HepG2 (cell line): ENCODE measurements around the gene SEMA4C. TPM values are rescaled to one million over a fixed set of nuclear protein-coding genes. Genes with fewer than 3 reads are reported as not detected.

Experiments used
- MEIS2 ChIP-seq: sonication (generic); formaldehyde crosslinking; IDR thresholded peaks from 2 replicates; pipeline ENCODE4 v1.9.0; 2021; ENCODE audit warnings: mild to moderate bottlenecking, missing genetic modification reagents
- NRL ChIP-seq: sonication (generic); formaldehyde crosslinking; IDR thresholded peaks from 2 replicates; pipeline ENCODE4 v1.5.0; 2020; ENCODE audit warnings: missing genetic modification reagents, mild to moderate bottlenecking, moderate library complexity, borderline replicate concordance
- PAWR ChIP-seq: sonication (generic); formaldehyde crosslinking; IDR thresholded peaks from 2 replicates; pipeline ENCODE4 v1.4.0; 2020; ENCODE audit warnings: missing genetic modification reagents, mild to moderate bottlenecking, borderline replicate concordance
- PHF5A ChIP-seq: IDR thresholded peaks from one replicate; pipeline ENCODE4 v1.6.1; 2018; ENCODE audit warnings: low read depth, missing genetic modification reagents; ENCODE audit not compliant: unreplicated experiment
- RCOR2 ChIP-seq: IDR thresholded peaks from 2 replicates; pipeline ENCODE4 v1.6.1; 2016; ENCODE audit warnings: missing biosample characterization, missing genetic modification reagents
- SALL1 ChIP-seq: sonication (generic); formaldehyde crosslinking; IDR thresholded peaks from 2 replicates; pipeline ENCODE4 v1.8.0; 2022; ENCODE audit warnings: mild to moderate bottlenecking, missing genetic modification reagents
- SOX13 ChIP-seq, 3 experiments: fragments of 450-650 bp in 1 of 3; sonication (generic) in 1 of 3; formaldehyde crosslinking in 1 of 3; IDR thresholded peaks in 2 of 3; conservative IDR thresholded peaks in 1 of 3; 2 replicates each; pipeline versions ENCODE4 v1.5.0 to v1.6.1; 2016 to 2020; ENCODE audit warnings: antibody characterized with exemption in 1 of 3, mild to moderate bottlenecking in 1 of 3, missing compliant biosample characterization in 1 of 3, missing genetic modification reagents in 1 of 3, moderate library complexity in 1 of 3
- TAF1 ChIP-seq: sonication (generic); formaldehyde crosslinking; IDR thresholded peaks from 2 replicates; pipeline ENCODE4 v1.4.0; 2020; ENCODE audit warnings: missing genetic modification reagents
- U2AF1 ChIP-seq: fragments of 200-400 bp; formaldehyde crosslinking; optimal IDR thresholded peaks from 2 replicates; pipeline ENCODE3; 2017; ENCODE audit warnings: mild to moderate bottlenecking, low read depth, low read length
- ZNF24 ChIP-seq: fragments of 450-650 bp; IDR thresholded peaks from 2 replicates; pipeline ENCODE4 v1.6.1; 2017; ENCODE audit warnings: antibody characterized with exemption, mild to moderate bottlenecking
- ZNF34 ChIP-seq: sonication (generic); formaldehyde crosslinking; IDR thresholded peaks from 2 replicates; pipeline ENCODE4 v1.4.0; 2020; ENCODE audit warnings: mild to moderate bottlenecking, missing genetic modification reagents, borderline replicate concordance
- ZNF546 ChIP-seq: sonication (generic); formaldehyde crosslinking; conservative IDR thresholded peaks from 2 replicates; pipeline ENCODE4 v1.8.1; 2023; ENCODE audit warnings: mild to moderate bottlenecking, missing genetic modification reagents
- ZNF577 ChIP-seq: sonication (generic); formaldehyde crosslinking; IDR thresholded peaks from 2 replicates; pipeline ENCODE4 v1.4.0; 2020; ENCODE audit warnings: mild to moderate bottlenecking, low read depth, missing genetic modification reagents, borderline replicate concordance
- ZNF720 ChIP-seq: sonication (generic); formaldehyde crosslinking; IDR thresholded peaks from 2 replicates; pipeline ENCODE4 v1.4.0; 2020; ENCODE audit warnings: missing genetic modification reagents
- ZSCAN20 ChIP-seq: sonication (generic); formaldehyde crosslinking; IDR thresholded peaks from 2 replicates; pipeline ENCODE4 v1.4.0; 2020; ENCODE audit warnings: missing genetic modification reagents, mild to moderate bottlenecking, borderline replicate concordance
- ZSCAN22 ChIP-seq: sonication (generic); formaldehyde crosslinking; IDR thresholded peaks from 2 replicates; pipeline ENCODE4 v1.4.0; 2020; ENCODE audit warnings: mild to moderate bottlenecking, missing genetic modification reagents
- polyA plus RNA-seq, 8 experiments: library from polyadenylated mRNA; depleted of rRNA in 3 of 8; stranded (reverse) in 7 of 8; unstranded in 1 of 8; fragments of >200 nt; fragmentation: Illumina TruSeq in 4 of 8; extraction: Trizol in 4 of 8; gene quantifications; 2 replicates each; pipeline versions ENCODE4 v1.2.1 to v1.2.3, GENCODE V29; 2011 to 2016; ENCODE audit warnings: low read depth in 4 of 8, missing spikeins in 1 of 8, mixed read lengths in 1 of 8; ENCODE audit not compliant: insufficient read depth in 1 of 8
- total RNA-seq, 5 experiments: library from RNA; depleted of rRNA; stranded (reverse); fragments of >200 nt; fragmentation: Illumina TruSeq; extraction: Trizol; gene quantifications; 2 replicates each; pipeline ENCODE4 v1.2.3, GENCODE V29; 2016; ENCODE audit warnings: low read depth in 1 of 5
- TF ChIP-seq, protein P1 (sequence below): sonication (generic); formaldehyde crosslinking; IDR thresholded peaks from 2 replicates; pipeline ENCODE4 v1.4.0; 2020; ENCODE audit warnings: missing genetic modification reagents
- TF ChIP-seq, protein P2 (sequence below): sonication (generic); formaldehyde crosslinking; IDR thresholded peaks from 2 replicates; pipeline ENCODE4 v1.4.0; 2020; ENCODE audit warnings: missing genetic modification reagents
- TF ChIP-seq, protein P3 (sequence below): sonication (generic); formaldehyde crosslinking; IDR thresholded peaks from 2 replicates; pipeline ENCODE4 v1.5.1; 2020; ENCODE audit warnings: missing genetic modification reagents, mild to moderate bottlenecking, borderline replicate concordance
- TF ChIP-seq, protein P4 (sequence below): sonication (generic); formaldehyde crosslinking; IDR thresholded peaks from 2 replicates; pipeline ENCODE4 v1.4.0; 2020; ENCODE audit warnings: mild to moderate bottlenecking, missing genetic modification reagents

Gene SEMA4C
- total and polyA plus RNA-seq, 2 of the 13 experiments (the other 11 are each of a cell fraction or from before 2014, with no cell fraction given), result 25.9 to 46.6 TPM

DNA sequence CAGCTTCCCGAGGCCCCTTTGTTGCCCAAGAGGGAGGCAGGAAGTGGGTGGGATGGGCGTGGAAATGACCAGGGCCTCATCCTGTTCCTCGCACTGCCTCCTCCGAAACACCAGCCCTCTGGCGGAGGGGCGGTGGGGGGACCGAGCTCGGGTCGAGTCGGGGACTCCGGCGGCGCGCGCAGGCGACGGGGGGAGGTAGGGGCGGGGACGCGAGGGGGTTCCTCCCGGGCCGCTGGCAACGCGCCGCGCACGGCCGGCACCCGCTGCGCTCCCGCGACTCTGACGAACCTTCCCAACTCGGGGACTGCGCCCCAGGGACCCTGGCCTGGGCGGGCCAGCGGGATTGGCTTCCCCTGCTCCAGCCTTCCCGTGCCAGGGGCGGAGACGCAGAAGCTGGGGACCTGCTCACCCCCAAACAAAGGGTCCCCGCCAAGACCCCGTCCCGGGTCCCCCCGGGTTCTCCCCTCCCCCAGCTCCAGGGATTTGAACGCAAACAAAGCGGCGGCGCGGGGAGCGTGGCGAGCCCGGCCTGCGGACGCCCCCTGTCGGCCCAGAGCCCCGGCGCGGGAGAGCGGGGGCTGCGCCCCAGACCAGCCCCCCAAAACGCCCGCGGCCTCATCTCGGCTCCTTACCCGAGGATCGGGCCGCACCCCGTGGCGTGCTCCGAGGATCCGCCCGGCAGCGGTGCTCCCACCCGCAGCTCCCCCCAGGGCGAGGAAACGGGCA, 1.2 kb downstream of the SEMA4C start (continued):
- TF ChIP-seq RCOR2 (CRISPR knock-in tag) (0 out of 2 replicates have a peak, but pooled peaks have one; percentile 43), U2AF1 (no peak), SOX13 (IDR thresholded peaks at IDR 0.05) (peak; percentile 24; the same call in 1 of the 2 replicates), SOX13 (CRISPR knock-in tag; conservative IDR thresholded peaks at IDR 0.05 in 1 of 2, IDR thresholded peaks at IDR 0.05 in 1 of 2) (peak; percentile 41 to 68; a peak in 2 of 4 replicates), ZNF34 (CRISPR knock-in tag) (peak; percentile 96), PAWR (peak; percentile 81; the same call in 1 of the 2 replicates), ZNF720 (0 out of 2 replicates have a peak, but pooled peaks have one; percentile 13), ZNF577 (CRISPR knock-in tag) (no peak), SALL1 (CRISPR knock-in tag) (peak; percentile 60), MEIS2 (CRISPR knock-in tag) (peak; percentile 17; the same call in 1 of the 2 replicates), ZNF546 (0 out of 2 replicates have a peak, but pooled peaks have one; percentile 48), ZSCAN22 (CRISPR knock-in tag) (peak; percentile 83; the same call in 1 of the 2 replicates), ZNF24 (no peak), PHF5A (CRISPR knock-in tag) (no peak), TAF1 (CRISPR knock-in tag) (peak; percentile 85), NRL (CRISPR knock-in tag) (0 out of 2 replicates have a peak, but pooled peaks have one; percentile 43), ZSCAN20 (CRISPR knock-in tag) (peak; percentile 30; the same call in 1 of the 2 replicates)
- TF ChIP-seq, protein P1, sequence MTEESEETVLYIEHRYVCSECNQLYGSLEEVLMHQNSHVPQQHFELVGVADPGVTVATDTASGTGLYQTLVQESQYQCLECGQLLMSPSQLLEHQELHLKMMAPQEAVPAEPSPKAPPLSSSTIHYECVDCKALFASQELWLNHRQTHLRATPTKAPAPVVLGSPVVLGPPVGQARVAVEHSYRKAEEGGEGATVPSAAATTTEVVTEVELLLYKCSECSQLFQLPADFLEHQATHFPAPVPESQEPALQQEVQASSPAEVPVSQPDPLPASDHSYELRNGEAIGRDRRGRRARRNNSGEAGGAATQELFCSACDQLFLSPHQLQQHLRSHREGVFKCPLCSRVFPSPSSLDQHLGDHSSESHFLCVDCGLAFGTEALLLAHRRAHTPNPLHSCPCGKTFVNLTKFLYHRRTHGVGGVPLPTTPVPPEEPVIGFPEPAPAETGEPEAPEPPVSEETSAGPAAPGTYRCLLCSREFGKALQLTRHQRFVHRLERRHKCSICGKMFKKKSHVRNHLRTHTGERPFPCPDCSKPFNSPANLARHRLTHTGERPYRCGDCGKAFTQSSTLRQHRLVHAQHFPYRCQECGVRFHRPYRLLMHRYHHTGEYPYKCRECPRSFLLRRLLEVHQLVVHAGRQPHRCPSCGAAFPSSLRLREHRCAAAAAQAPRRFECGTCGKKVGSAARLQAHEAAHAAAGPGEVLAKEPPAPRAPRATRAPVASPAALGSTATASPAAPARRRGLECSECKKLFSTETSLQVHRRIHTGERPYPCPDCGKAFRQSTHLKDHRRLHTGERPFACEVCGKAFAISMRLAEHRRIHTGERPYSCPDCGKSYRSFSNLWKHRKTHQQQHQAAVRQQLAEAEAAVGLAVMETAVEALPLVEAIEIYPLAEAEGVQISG (CRISPR knock-in tag), result peak; percentile 90
- TF ChIP-seq, protein P2, sequence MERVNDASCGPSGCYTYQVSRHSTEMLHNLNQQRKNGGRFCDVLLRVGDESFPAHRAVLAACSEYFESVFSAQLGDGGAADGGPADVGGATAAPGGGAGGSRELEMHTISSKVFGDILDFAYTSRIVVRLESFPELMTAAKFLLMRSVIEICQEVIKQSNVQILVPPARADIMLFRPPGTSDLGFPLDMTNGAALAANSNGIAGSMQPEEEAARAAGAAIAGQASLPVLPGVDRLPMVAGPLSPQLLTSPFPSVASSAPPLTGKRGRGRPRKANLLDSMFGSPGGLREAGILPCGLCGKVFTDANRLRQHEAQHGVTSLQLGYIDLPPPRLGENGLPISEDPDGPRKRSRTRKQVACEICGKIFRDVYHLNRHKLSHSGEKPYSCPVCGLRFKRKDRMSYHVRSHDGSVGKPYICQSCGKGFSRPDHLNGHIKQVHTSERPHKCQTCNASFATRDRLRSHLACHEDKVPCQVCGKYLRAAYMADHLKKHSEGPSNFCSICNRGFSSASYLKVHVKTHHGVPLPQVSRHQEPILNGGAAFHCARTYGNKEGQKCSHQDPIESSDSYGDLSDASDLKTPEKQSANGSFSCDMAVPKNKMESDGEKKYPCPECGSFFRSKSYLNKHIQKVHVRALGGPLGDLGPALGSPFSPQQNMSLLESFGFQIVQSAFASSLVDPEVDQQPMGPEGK, result peak; percentile 91
- TF ChIP-seq, protein P3, sequence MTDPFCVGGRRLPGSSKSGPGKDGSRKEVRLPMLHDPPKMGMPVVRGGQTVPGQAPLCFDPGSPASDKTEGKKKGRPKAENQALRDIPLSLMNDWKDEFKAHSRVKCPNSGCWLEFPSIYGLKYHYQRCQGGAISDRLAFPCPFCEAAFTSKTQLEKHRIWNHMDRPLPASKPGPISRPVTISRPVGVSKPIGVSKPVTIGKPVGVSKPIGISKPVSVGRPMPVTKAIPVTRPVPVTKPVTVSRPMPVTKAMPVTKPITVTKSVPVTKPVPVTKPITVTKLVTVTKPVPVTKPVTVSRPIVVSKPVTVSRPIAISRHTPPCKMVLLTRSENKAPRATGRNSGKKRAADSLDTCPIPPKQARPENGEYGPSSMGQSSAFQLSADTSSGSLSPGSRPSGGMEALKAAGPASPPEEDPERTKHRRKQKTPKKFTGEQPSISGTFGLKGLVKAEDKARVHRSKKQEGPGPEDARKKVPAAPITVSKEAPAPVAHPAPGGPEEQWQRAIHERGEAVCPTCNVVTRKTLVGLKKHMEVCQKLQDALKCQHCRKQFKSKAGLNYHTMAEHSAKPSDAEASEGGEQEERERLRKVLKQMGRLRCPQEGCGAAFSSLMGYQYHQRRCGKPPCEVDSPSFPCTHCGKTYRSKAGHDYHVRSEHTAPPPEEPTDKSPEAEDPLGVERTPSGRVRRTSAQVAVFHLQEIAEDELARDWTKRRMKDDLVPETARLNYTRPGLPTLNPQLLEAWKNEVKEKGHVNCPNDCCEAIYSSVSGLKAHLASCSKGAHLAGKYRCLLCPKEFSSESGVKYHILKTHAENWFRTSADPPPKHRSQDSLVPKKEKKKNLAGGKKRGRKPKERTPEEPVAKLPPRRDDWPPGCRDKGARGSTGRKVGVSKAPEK (CRISPR knock-in tag), result 0 out of 2 replicates have a peak, but pooled peaks have one; percentile 81
- TF ChIP-seq, protein P4, sequence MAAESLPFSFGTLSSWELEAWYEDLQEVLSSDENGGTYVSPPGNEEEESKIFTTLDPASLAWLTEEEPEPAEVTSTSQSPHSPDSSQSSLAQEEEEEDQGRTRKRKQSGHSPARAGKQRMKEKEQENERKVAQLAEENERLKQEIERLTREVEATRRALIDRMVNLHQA (CRISPR knock-in tag), result no peak
